Stimulated activated naive CD4-positive, alpha-beta T cell (primary cell): ENCODE measurements around the gene UBE2U.

Experiments
- DNase-seq, 6 experiments: peaks; one replicate each; lab custom pipeline; 2025; lab: John Stamatoyannopoulos, UW

UBE2U gene

DNA sequence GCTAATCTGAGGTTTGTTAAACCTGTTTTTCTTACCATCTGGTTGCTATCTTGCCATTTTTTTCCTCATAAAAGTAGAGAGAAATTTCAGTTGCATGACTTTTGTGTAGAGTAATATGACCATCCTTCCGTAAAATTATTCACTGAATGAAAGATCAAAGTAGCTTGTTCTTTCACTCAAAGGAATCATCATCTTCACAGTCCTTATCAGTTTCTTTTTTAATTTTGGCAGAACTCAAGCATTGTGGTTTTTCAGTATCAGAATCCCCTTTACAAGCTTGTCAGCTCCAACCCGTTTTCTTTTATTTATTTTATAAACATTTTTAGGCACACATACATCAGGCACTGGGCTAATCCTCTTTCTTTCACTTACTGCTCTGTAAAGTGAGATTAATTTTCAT is 91.7 kb downstream of the UBE2U start:
- no peak for DNase-seq

DNA sequence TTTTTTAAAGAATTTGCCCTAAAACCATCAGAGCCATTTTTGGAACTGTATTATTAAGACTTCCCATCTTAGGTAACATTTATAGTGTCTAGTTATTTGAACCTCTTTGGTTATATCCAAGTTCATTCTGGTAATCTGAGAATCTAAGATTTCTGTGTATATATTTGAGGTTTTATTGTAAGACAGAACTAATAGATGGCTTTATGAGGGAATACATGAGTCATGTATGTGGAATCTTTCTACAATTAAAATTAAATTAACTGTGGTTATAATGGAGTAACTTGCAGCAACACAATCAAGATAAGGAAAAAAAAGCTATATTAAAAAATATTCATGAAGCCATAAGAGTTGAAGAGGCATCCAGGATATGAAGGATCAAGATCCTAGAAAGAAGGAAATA is 92.1 kb downstream of the UBE2U start:
- no peak for DNase-seq

DNA sequence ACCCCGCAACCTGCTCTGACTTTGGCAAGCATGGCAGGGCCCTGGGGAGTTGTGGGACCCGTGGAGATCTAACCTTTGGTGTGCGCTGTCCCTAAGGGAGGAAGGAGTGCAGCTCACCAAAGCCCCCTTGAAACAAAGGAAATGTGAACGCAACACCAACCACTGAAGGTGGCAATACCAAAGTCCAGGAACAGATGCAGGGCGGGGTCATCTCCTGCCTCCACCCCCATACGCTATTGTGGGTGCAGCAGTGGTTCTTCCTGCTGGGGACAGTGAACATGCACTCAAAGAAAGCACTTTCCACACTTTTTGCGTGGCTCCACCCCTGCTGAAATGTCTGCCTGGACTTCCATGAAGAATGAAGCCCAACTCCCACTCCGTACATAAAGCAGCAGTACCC is 93.0 kb downstream of the UBE2U start:
- no peak for DNase-seq

DNA sequence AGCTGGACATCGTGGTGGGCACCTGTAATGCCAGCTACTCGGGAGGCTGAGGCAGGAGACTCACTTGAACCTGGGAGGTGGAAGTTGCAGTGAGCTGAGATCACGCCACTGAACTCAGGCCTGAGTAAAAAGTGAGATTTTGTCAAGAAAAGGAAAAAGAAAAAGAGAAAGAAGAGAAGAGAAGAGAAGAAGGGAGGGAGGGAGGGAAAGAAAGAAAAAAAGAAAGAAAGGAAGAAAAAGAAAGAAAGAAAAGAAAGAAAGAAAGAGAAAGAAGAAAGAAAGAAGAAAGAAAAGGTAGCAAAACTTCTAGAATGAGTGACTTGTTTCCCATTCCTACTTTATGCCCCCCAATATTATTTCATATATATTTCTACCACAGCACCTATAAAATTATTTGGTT is 98.8 kb downstream of the UBE2U start:
- no peak for DNase-seq

DNA sequence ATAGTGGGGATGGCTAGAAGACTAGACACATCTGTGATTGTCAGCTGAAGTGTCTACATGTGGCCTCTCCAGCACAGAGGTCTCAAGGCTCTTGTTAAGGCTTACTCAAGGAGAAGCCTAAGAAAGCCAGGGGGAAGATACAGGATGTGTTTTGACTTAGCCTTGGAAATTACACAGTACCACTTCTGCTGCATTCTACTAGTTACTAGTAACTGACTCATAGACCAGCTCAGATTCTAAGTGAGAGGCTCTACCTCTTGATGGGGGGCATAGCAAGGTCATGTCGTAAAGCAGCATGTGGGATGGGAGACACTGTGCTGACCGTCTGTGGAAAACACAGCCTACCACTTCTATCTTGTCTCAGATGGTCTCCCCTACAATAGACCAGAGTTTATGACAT is 99.5 kb downstream of the UBE2U start:
- no peak for DNase-seq

DNA sequence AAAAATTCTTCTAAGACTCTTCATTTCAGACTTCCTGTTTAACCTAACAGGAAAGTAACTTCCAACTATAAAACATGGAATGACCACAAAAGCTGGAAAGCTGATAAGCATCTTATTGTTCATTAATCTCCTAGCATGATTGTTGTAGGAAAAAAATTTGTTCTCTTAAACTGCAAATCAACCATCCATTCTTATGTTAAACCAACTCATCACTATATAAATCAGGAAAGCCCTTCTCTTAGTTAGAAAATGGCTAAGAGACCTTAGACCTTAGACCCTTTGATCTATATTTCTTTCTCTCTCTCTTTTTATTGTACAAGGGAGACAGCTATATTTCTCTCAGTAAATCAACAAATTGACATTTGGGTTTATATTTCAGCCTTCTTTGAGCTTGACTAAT is 101.4 kb downstream of the UBE2U start:
- no peak for DNase-seq

DNA sequence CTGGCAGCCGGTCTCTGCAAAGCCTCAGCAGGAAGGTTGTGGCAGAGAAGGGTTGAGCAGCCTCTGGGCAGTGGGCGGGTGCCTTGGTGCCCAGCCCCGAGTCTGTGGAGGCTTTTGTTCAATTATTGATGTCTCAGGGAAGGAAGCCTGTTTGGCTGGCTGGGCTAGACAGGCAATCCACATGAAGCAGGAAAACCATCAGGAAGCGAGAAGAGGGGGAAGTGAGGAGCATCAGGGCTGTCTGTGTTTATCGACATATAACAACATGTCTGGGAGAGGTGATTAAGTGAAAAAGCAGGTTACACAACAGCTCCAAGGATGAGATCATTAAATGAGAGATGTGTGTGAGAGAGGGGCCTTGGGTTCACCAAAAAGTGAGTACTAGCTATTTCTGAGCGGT is 105.4 kb downstream of the UBE2U start:
- no peak for DNase-seq

DNA sequence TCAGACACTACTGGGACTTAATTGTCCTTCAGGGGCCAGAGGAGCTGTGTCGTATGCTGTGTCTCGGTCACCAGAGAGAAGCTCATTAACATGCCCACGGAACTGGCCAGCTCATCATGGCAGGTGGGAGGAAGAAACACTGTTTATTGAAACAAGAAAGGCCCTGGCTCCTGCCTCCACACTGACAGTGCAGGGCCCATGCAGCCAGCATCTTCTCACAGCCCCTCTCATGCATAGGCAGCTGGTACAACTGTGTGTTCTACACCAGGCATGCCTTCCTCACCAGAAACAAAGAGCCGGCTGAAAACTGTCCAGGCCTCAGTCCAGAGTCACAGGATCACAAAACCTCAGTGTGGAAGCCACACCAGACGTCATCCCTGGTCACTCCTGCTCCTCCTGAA is 106.0 kb downstream of the UBE2U start:
- DNase-seq, result no peak

DNA sequence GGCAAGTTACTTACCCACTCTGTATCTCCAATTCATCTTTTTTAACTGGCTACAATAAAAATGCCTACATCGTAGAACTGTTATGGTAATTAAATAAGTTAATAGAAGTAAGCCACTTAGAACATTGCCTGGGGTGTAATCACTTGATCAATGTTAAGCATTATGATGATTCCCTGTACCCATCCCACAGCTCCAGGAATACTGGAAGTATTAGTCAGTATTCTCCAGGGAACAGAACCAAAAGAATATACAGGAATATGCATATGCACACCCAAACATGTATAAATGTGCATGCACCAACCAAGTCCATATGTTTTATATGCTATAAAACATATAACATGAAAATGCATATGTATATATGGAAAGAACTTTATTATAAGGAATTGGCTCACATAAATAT is 107.3 kb downstream of the UBE2U start:
- DNase-seq, result no peak

DNA sequence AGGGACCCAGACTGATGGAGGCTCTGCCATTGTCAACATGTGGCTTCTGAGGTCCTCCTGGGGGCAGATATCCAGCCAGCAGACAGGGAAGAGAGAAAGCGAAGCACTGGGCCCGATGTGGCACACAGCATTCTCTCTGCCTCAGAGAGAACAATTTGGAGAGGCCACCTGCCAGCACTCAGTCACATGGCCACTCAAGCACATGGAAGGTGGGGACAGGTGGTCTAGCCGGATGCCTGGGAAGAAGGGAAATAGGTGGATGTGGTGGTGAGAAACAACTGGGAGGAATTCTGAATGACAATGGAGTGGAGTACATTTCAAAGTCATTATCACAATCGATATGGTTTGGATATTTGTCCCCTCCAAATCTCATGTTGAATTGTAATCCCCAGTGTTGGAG is 109.0 kb downstream of the UBE2U start:
- DNase-seq, result no peak

DNA sequence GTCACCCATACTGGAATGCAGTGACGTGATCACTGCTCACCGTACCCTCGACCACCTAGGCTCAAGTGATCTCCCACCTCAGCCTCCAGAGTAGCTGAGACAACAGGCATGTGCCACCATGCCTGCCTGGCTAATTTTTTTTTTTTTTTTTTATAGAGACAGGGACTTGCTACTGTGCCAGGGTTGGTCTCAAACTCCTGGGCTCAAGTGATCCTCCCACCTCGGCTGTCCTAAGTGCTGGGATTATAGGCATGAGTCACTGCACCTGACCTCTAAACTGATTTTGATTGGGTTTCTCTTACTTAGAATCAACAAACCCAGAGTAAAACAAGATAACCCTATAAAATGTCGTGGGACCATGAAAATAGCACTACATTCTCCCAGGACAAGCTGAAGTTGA is 112.0 kb downstream of the UBE2U start:
- DNase-seq, result no peak
